ENCODE data around the gene SLC6A6.

SLC6A6 gene

GRCh38 chr3:14521611-14522010 is 119.2 kb downstream of the SLC6A6 start:
- Histone ChIP-seq H3K4me1 (ENCODE audit: insufficient read depth, low read length, severe bottlenecking) (no peaks in the 10 kb centered on the region), H3K36me3 (ENCODE audit: insufficient read depth, low read length) (no peaks in the 10 kb centered on the region), H3K9me3 (ENCODE audit: low read length) (no peaks in the 10 kb centered on the region), H3K4me2 (ENCODE audit: low read length) (no peak overlapping the region), H3K79me2 (ENCODE audit: insufficient read depth, low read length) (no peaks in the 10 kb centered on the region), H4K20me1 (ENCODE audit: insufficient read depth, low read length) (no peaks in the 10 kb centered on the region), H3K9ac (ENCODE audit: low read length) (no peak overlapping the region), H2AFZ (ENCODE audit: low read length) (no peak overlapping the region), H3K4me3 (ENCODE audit: low read depth, low read length, poor library complexity, severe bottlenecking) (no peak overlapping the region), H3K27ac (ENCODE audit: low read depth, low read length, poor library complexity, severe bottlenecking) (no peak overlapping the region), H3F3A (ENCODE audit: insufficient read depth, low read length) (no peaks in the 10 kb centered on the region), H3K27me3 (ENCODE audit: insufficient read depth, low read length) (0 out of 2 replicates have a peak, but pooled peaks cover 12% of the 10 kb centered on the region), H3K9me2 (ENCODE audit: low read depth, low read length) (no peaks in the 10 kb centered on the region)
- TF ChIP-seq EZH2 (IDR thresholded peaks at IDR 0.05; ENCODE audit: borderline replicate concordance, low read length) = no peak
- no peak for TF ChIP-seq CTCF (IDR thresholded peaks at IDR 0.05; ENCODE audit: low read length)

GRCh38 chr3:14522129-14522691 is 119.8 kb downstream of the SLC6A6 start:
- Histone ChIP-seq H3K27ac (ENCODE audit: low read depth, low read length, poor library complexity, severe bottlenecking) (no peak overlapping the region), H2AFZ (ENCODE audit: low read length) (no peak overlapping the region), H3K36me3 (ENCODE audit: insufficient read depth, low read length) (no peaks in the 10 kb centered on the region), H3K4me1 (ENCODE audit: insufficient read depth, low read length, severe bottlenecking) (no peaks in the 10 kb centered on the region), H3K4me2 (ENCODE audit: low read length) (no peak overlapping the region), H4K20me1 (ENCODE audit: insufficient read depth, low read length) (no peaks in the 10 kb centered on the region), H3K9me3 (ENCODE audit: low read length) (no peaks in the 10 kb centered on the region), H3K79me2 (ENCODE audit: insufficient read depth, low read length) (no peaks in the 10 kb centered on the region), H3F3A (ENCODE audit: insufficient read depth, low read length) (no peaks in the 10 kb centered on the region), H3K4me3 (ENCODE audit: low read depth, low read length, poor library complexity, severe bottlenecking) (no peak overlapping the region), H3K27me3 (ENCODE audit: insufficient read depth, low read length) (0 out of 2 replicates have a peak, but pooled peaks cover 12% of the 10 kb centered on the region), H3K9me2 (ENCODE audit: low read depth, low read length) (no peaks in the 10 kb centered on the region), H3K9ac (ENCODE audit: low read length) (no peak overlapping the region)
- TF ChIP-seq CTCF (IDR thresholded peaks at IDR 0.05; ENCODE audit: low read length) (no peak), EZH2 (IDR thresholded peaks at IDR 0.05; ENCODE audit: borderline replicate concordance, low read length) (no peak)

GRCh38 chr3:14522768-14523167 is 120.4 kb downstream of the SLC6A6 start:
- H3K9ac ChIP-seq (ENCODE audit: low read length) = no peak overlapping the region
- H3F3A ChIP-seq (ENCODE audit: insufficient read depth, low read length) = no peaks in the 10 kb centered on the region
- H3K4me2 ChIP-seq (ENCODE audit: low read length) = no peak overlapping the region
- H3K4me1 ChIP-seq (ENCODE audit: insufficient read depth, low read length, severe bottlenecking) = no peaks in the 10 kb centered on the region
- H3K79me2 ChIP-seq (ENCODE audit: insufficient read depth, low read length) = no peaks in the 10 kb centered on the region
- H3K36me3 ChIP-seq (ENCODE audit: insufficient read depth, low read length) = no peaks in the 10 kb centered on the region
- H3K27me3 ChIP-seq (ENCODE audit: insufficient read depth, low read length) = 0 out of 2 replicates have a peak, but pooled peaks cover 12% of the 10 kb centered on the region
- no peaks in the 10 kb centered on the region for H3K9me2 ChIP-seq (ENCODE audit: low read depth, low read length)
- no peak overlapping the region for H2AFZ ChIP-seq (ENCODE audit: low read length)
- H3K9me3 ChIP-seq (ENCODE audit: low read length) = no peaks in the 10 kb centered on the region
- H4K20me1 ChIP-seq (ENCODE audit: insufficient read depth, low read length) = no peaks in the 10 kb centered on the region
- no peak overlapping the region for H3K4me3 ChIP-seq (ENCODE audit: low read depth, low read length, poor library complexity, severe bottlenecking)
- TF ChIP-seq CTCF (IDR thresholded peaks at IDR 0.05; ENCODE audit: low read length) (no peak), EZH2 (IDR thresholded peaks at IDR 0.05; ENCODE audit: borderline replicate concordance, low read length) (no peak)
- H3K27ac ChIP-seq (ENCODE audit: low read depth, low read length, poor library complexity, severe bottlenecking) = no peak overlapping the region

Data from OCI-LY1 (cell line).